GM20431 (cell line): ENCODE data around the gene ABTB2.

ENCODE experiments used
- in situ Hi-C: fragments of 300-500 bp; cut with MseI, MboI; formaldehyde crosslinking; loops from one replicate; pipeline ENCODE4 v1.15.0; 2020; ENCODE audit warnings: low sequenced_read_pairs; ENCODE audit not compliant: unreplicated experiment

ABTB2 gene

GRCh38 chr11:34162856-34163255 is 195.0 kb downstream of the ABTB2 start:
- in situ Hi-C loops = loop anchor here (25.0 kb wide), 2 partner anchors 301 to 324 kb away; no protein-coding TSS in a partner anchor

DNA sequence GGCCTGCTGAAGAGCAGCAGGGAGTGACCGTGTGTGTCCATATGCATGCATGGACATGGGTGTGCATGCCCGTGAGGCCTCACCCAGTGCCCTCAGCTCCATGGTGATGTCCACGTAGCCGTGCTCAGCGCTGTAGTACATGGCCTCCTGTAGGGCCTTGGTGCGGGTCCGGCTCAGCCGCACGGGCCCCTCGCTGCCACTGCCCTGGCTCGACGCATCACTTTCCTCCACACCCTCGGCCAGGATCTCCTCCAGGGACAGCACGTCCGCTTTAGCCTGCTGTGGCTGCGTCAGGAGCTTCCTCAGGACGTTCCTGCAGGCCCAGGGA is 195.4 kb downstream of the ABTB2 start:
- in situ Hi-C loops = loop anchor here (25.0 kb wide), 2 partner anchors 300 to 325 kb away; no protein-coding TSS in a partner anchor

DNA sequence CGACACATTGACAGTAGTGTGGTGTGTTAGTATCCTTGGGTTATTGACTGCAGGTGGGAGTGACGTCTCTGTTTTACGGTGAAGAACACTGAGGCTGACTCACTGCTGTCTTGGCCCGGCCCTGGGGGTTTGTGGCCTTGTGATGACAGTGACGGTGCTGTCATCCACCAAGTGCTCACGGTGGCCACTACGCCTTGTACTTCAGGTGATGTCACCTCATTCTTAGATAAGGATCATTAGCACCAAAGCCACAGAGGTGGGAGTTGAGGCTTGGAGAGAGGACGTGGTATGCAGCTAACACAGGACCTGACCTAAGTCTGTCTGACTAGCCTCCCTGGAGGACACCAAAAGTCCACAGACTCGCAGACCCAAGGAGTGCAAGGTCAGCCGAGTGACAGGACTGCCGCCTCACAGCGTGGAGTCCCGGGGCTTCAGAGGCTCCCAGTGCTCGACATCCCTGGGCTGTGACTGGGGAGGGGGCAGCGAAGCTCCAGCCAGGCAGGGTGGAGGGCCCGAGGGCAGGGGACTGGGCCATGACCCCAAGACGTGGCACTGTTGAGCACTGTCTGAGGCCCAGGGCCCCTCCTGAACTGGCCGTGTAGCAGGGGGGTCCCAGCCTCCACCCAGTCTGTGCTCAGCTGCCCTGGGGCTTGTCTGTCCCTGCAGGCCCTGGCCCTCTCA is 195.9 kb downstream of the ABTB2 start:
- in situ Hi-C loops = loop anchor here (25.0 kb wide), 2 partner anchors 300 to 325 kb away; no protein-coding TSS in a partner anchor

DNA sequence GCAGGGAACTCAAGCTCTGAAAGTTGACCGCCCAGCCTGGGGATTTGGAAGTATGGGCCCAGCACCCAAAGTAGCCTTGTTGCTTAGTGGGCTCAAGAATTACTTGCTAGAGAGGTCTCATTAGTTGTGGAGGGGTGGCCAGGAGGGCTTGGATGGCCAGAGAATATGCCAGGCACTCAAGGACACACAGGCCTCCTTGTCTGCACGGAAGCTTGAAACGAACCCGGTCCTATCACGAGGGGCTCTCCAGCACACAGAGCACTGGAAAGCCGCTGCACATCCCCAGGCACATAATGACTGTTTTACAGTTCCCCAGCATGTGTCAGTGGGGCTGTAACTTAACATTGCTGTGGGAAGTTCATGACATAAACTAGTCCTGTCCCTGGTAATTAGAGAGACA is 196.4 kb downstream of the ABTB2 start:
- in situ Hi-C loops = loop anchor here (25.0 kb wide), 2 partner anchors 299 to 326 kb away; no protein-coding TSS in a partner anchor

GRCh38 chr11:34160791-34161190 is 197.0 kb downstream of the ABTB2 start:
- in situ Hi-C loops = loop anchor here (25.0 kb wide), 2 partner anchors 298 to 327 kb away; no protein-coding TSS in a partner anchor

DNA sequence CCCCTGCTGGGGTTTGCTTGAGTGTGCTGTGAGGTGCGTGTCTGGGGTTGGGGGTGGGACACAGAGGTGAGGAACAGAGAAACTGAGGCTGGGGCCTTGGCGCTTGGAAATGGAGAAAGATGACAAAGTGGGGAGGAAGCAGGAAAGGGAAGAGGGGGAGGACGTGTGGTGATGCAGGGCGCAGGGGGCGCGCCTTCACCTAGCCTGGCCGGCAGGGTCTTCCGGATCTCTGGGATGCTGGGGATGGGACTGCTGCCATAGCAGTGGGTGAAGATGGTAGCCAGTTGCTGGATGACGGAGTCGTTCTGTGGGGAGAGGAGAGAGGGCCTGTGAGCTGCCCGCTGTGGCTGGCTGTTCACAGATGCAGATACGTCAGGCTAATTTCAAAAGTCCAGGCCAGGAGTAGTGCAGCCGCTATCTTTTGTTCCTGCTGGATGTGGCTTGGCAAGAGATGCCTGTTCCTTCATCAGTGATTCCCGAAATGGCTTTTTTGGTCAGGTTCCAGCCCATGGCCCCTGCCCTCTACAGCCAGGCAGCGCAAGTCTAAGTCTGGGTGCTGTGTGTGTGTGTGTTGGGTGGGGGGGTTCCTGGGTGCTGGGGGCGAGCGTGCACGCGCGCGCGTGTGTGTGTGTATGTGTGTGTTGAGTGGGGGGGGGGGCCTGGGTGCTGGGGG is 197.6 kb downstream of the ABTB2 start:
- in situ Hi-C loops = loop anchor here (25.0 kb wide), 2 partner anchors 298 to 327 kb away; no protein-coding TSS in a partner anchor

DNA sequence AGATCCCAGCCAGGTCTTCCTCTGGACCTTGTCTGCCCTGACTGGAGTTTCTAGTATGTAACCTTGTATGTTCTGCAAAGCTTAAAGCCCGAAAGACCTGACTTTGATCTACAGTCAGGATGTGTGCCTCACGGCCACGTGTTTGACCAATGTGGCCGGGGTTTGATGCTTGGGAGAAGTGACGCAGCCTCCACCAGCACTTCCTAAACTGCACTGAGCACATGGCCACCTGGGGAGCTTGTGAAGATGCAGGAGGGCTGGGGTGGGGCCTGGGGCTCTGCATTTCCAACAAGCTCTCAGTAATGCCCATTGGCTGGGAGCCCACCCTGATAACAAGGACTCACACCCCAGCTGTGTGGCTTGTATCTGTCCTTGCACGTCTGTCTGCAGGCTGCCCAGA is 199.1 kb downstream of the ABTB2 start:
- in situ Hi-C loops = loop anchor here (25.0 kb wide), 2 partner anchors 296 to 329 kb away; no protein-coding TSS in a partner anchor

GRCh38 chr11:34157163-34157562 is 200.6 kb downstream of the ABTB2 start:
- in situ Hi-C loops = loop anchor here (25.0 kb wide), 2 partner anchors 295 to 330 kb away; no protein-coding TSS in a partner anchor

DNA sequence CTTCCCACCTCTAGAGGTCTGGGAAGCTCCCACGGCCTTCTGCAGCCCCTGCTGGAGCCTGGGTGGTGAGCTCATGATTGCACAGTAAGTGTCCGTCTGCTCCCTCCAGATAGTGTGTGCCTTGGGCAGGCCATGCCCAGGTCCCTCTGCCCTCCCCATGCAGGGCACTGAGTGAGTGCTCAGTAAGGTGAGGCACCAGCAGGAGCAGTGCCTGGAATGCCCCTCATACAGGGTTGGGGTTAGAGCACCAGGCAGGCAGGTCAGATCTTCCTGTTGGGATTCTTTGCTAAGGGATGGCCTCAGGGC is 202.1 kb downstream of the ABTB2 start:
- in situ Hi-C loops = loop anchor here (25.0 kb wide), 2 partner anchors 293 to 332 kb away; no protein-coding TSS in a partner anchor

DNA sequence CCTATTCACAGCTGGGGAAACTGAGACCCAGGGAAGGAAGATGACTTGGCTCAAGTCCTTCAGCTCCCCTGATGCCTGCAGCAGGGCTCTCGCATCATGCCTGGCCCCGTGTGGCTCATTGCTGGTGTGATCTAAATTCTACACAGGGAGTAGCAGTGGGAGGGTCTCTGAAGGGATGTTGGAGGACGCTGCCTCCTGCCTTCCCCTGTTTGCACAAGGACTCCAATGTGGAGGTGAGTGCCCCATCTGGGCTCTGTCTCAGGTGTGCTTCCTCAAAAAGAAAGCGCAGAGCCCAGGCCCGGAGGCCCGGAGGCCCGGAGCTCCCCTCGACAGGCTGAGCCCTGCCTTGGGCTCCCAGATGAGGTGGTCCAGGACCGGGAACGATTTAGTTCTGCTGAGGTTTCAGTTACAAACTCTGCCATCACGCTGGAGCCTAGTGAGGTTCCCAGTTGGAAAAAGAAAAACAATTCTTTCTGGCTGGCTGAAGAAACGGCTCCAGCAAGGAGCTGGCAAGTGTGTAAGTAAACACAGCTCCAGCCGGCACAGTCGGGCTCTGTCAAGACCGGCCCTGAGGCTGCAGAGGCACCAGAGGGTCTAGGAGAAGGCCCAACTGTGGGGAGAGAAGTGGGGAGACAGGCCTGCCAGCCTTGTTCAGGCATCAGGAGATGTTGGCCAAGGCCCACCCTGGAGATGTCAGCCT is 202.6 kb downstream of the ABTB2 start:
- in situ Hi-C loops = loop anchor here (25.0 kb wide), 2 partner anchors 293 to 332 kb away; no protein-coding TSS in a partner anchor

DNA sequence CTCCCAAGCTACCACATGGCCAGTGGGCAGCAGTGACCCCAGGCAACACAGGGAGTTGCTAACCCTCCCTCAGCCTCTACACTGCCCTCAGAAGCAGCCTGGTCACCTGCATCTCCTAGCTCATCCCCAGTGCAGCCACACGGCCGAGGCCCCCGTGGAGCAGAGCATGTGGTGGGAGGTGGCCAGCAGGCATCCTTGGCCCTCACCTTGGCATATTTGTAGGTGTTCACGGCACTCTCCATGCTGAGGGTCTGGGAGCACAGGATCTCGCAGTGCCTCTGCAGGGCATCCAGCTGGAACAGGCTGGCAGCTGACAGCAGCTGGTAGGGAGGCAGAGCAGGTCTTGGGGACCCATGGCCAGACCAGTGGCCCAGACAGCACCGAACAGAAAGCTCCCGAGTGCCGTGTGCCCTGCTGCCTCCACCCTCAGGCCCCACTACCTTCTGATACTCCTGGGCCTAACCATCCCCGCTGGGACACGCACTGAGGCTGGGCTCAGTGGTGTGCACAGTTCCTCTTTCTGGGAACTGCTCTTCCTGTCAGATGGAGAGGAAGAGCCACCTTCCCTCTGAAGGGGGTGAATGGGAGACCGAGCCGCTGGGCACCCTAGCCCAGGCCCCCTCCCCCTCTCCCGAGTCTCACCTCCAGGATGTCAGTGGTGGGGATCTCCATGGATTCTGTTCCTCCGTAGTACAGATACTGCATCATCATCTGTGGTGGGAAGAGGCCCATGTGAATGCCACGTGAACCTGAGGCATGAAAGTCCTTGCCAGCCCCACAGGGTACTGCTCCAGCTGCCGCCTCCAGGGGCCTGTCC is 203.5 kb downstream of the ABTB2 start:
- in situ Hi-C loops = loop anchor here (25.0 kb wide), 2 partner anchors 292 to 333 kb away; no protein-coding TSS in a partner anchor

- in situ Hi-C loops = loop anchor here (25.0 kb wide), 2 partner anchors 290 to 335 kb away; no protein-coding TSS in a partner anchor
These were observed 205.6 kb downstream of the ABTB2 start for GRCh38 chr11:34151916-34152845.

DNA sequence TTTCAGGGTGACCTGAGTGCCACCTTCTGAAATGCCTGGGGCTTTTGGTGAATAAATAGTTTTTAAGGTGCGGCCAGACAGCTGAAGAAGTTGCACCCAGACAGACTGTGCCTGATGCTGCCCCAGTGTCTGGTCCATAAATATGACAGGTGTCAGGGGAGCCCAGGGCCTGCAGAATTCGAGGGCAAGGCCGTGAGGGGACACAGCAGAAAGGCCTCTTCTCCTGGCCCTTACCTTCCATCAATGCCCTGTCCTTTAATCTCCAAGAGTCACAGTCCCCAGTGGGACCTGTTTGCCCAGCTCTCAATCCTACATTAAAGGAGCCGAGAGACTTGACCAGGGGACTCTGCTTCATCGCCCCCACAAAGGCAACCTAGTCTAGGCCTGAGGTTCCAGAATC is 206.6 kb downstream of the ABTB2 start:
- in situ Hi-C loops = loop anchor here (25.0 kb wide), 2 partner anchors 289 to 336 kb away; no protein-coding TSS in a partner anchor

- in situ Hi-C loops = loop anchor here (25.0 kb wide), 2 partner anchors 288 to 337 kb away; no protein-coding TSS in a partner anchor
These were observed 207.2 kb downstream of the ABTB2 start for GRCh38 chr11:34150494-34151151.

- in situ Hi-C loops = loop anchor here (25.0 kb wide), 2 partner anchors 287 to 338 kb away; no protein-coding TSS in a partner anchor
These were observed 208.0 kb downstream of the ABTB2 start for GRCh38 chr11:34149786-34150185.

DNA sequence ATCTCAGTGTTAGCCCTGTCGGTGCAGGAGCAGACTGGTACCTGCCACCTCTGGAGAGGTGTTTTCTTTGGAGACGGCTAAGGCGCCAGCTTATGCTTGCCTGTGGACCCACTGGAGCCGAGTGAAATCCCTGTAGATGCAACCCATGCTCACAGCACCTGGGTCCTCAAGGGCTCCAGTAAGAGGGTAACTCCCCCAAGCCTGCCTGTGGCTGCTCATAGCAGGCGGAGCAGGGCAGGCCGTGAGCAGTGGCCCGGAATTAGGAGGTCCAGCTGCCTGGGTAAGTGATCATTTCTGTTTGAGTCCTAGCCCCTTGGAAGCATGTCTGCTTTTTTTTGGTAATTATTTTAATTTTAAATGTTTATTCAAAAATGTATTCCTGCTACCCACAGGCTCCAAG is 208.5 kb downstream of the ABTB2 start:
- in situ Hi-C loops = no loop called here

DNA sequence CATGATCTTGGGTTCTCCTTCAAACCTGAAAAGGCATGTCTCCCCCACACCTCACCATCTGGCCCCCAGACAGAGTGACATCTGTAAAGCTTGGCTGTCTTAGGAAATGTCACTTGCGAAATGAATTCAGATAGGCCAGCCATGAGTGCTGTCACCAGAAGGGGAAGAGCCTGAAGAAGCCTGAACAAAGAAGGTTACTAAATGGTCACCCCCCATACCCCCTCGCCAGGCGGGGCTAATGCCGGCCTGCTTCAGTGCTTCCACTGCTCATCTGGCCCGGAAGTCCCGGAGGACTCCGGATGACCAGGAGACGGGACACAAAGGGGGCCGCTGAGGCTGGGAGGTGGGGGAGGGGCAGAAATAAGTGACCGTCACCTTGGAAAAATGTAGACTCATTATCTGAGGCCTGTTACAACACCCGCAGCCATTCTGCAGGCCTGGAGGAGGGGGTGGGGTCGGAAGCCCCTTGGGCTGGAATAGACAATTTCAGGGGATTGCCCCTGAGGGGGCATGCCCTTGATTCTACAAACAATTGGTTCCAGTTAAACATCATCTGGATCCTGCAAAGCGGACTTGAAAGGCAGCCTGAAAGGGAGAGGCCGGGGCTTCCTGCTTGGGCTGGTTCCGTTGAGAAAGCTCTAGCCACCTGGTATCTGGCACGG is 209.2 kb downstream of the ABTB2 start:
- in situ Hi-C loops = no loop called here
